Tibial nerve (tissue), 4 donors: ENCODE measurements around the gene DCBLD2. TPM values are rescaled to one million over a fixed set of nuclear protein-coding genes. Genes with fewer than 3 reads are reported as not detected.
A peak's percentile ranks its signal among the peaks of the same experiment; 100 is the strongest.

ENCODE experiments used
- DNase-seq, 2 donors: peaks; one replicate each; pipeline ENCODE4 v3.0.0-alpha.2; 2019; ENCODE audit warnings: low spot score in 2 of 2
- H3K27ac ChIP-seq, 4 donors: fragments of 200-600 bp; sonication (generic) in 3 of 4; one replicate each; pipeline ENCODE4 v1.5.1; 2017 to 2019; ENCODE audit warnings: mild to moderate bottlenecking in 1 of 4
- H3K27me3 ChIP-seq, 2 donors: fragments of 200-600 bp; sonication (generic) in 1 of 2; one replicate each; pipeline versions ENCODE4 v1.5.1 to v1.6.0; 2017 to 2019
- H3K36me3 ChIP-seq, 3 donors: fragments of 200-600 bp; sonication (generic); one replicate each; pipeline ENCODE4 v1.5.1; 2018 to 2019
- H3K4me1 ChIP-seq, 4 donors: fragments of 200-600 bp; sonication (generic) in 3 of 4; one replicate each; pipeline ENCODE4 v1.5.1; 2017 to 2019
- H3K4me3 ChIP-seq, 4 donors: fragments of 200-600 bp; sonication (generic) in 3 of 4; one replicate each; pipeline ENCODE4 v1.5.1; 2017 to 2019; ENCODE audit warnings: mild to moderate bottlenecking in 1 of 4, moderate library complexity in 1 of 4
- H3K9me3 ChIP-seq, 4 donors: fragments of 200-600 bp; sonication (generic) in 3 of 4; one replicate each; pipeline ENCODE4 v1.5.1; 2017 to 2019
- CTCF ChIP-seq, 5 experiments: fragments of 200-600 bp in 3 of 5; fragments of 450-650 bp in 2 of 5; sonication (generic) in 3 of 5; IDR thresholded peaks; one replicate each; pipeline ENCODE4 v1.5.1; 2016 to 2019; ENCODE audit warnings: antibody characterized with exemption in 5 of 5, mild to moderate bottlenecking in 3 of 5, moderate library complexity in 2 of 5
- EP300 ChIP-seq, 2 donors: sonication (generic); formaldehyde crosslinking; IDR thresholded peaks; one replicate each; pipeline ENCODE4 v1.6.1; 2017; ENCODE audit warnings: antibody characterized with exemption in 2 of 2, mild to moderate bottlenecking in 1 of 2
- POLR2A ChIP-seq, 2 donors: fragments of 450-650 bp; IDR thresholded peaks; one replicate each; pipeline ENCODE4 v1.6.1; 2017; ENCODE audit warnings: antibody characterized with exemption in 2 of 2, mild to moderate bottlenecking in 2 of 2, moderate library complexity in 2 of 2
- WGBS, 2 donors: methylation state at CpG; one replicate each; pipeline ENCODE4 v1.1.5; 2018; 5-methylcytosine and 5-hydroxymethylcytosine counted together
- total RNA-seq, 4 donors: library from RNA; depleted of rRNA; stranded (reverse); fragments of >200 nt; gene quantifications; one replicate each; pipeline ENCODE4 v1.1.0, GENCODE V29; 2016

The DCBLD2 gene
- total RNA-seq, 4 donors from 2014 or later, result 37.8 to 51.9 (median 43.6) TPM

- no peaks in the 10 kb centered on the region for H3K27me3 ChIP-seq
- no peaks in the 10 kb centered on the region for H3K4me1 ChIP-seq
- 81% methylated on average over 4 of the region's 4 CpGs for WGBS, 2 donors
- H3K4me3 ChIP-seq, result no peak overlapping the region
- peaks cover 0 to 31% (median 0%) of the 10 kb centered on the region in 3 donors for H3K36me3 ChIP-seq
- no peak for TF ChIP-seq POLR2A (IDR thresholded peaks at IDR 0.05)
- no peak for TF ChIP-seq EP300 (IDR thresholded peaks at IDR 0.05)
- TF ChIP-seq CTCF (IDR thresholded peaks at IDR 0.05), result no peak
- peak overlapping the region in 1 of 4 donors; percentile 47 for H3K27ac ChIP-seq
- H3K9me3 ChIP-seq, result no peaks in the 10 kb centered on the region
- no peak for DNase-seq
These were observed 103.6 kb downstream of the DCBLD2 start for GRCh38 chr3:98797905-98798304.

GRCh38 chr3:98796334-98796733, 105.2 kb downstream of the DCBLD2 start:
- Histone ChIP-seq H3K36me3 (peaks cover 0 to 27% (median 0%) of the 10 kb centered on the region in 3 donors), H3K4me1 (no peaks in the 10 kb centered on the region), H3K9me3 (no peaks in the 10 kb centered on the region), H3K4me3 (no peak overlapping the region), H3K27me3 (no peaks in the 10 kb centered on the region), H3K27ac (peak overlapping the region in 1 of 4 donors; percentile 30)
- TF ChIP-seq CTCF (IDR thresholded peaks at IDR 0.05), result no peak
- no peak for TF ChIP-seq EP300 (IDR thresholded peaks at IDR 0.05)
- no peak for TF ChIP-seq POLR2A (IDR thresholded peaks at IDR 0.05)
- WGBS, 2 donors, result 63 to 69% methylated on average over 5 of the region's 5 CpGs
- no peak for DNase-seq

- Histone ChIP-seq H3K4me3 (no peak overlapping the region), H3K36me3 (peaks cover 0 to 12% (median 0%) of the 10 kb centered on the region in 3 donors), H3K9me3 (no peaks in the 10 kb centered on the region), H3K27me3 (no peaks in the 10 kb centered on the region), H3K4me1 (no peaks in the 10 kb centered on the region), H3K27ac (no peak overlapping the region)
- TF ChIP-seq POLR2A (IDR thresholded peaks at IDR 0.05) (no peak), CTCF (IDR thresholded peaks at IDR 0.05) (no peak), EP300 (IDR thresholded peaks at IDR 0.05) (no peak)
- WGBS, 2 donors, result 57 to 59% methylated on average over 3 of the region's 3 CpGs
- DNase-seq, result no peak
These were observed 107.5 kb downstream of the DCBLD2 start for GRCh38 chr3:98793971-98794370.

- peaks cover 0 to 8% (median 0%) of the 10 kb centered on the region in 3 donors for H3K36me3 ChIP-seq
- DNase-seq, result no peak
- H3K9me3 ChIP-seq, result no peaks in the 10 kb centered on the region
- H3K4me3 ChIP-seq, result no peak overlapping the region
- H3K4me1 ChIP-seq, result peaks cover 0 to 22% (median 3%) of the 10 kb centered on the region in 4 donors
- H3K27ac ChIP-seq, result no peak overlapping the region
- TF ChIP-seq EP300 (IDR thresholded peaks at IDR 0.05), result no peak
- TF ChIP-seq CTCF (IDR thresholded peaks at IDR 0.05), result no peak
- no peak for TF ChIP-seq POLR2A (IDR thresholded peaks at IDR 0.05)
- H3K27me3 ChIP-seq, result no peaks in the 10 kb centered on the region
- WGBS, 2 donors, result 70 to 71% methylated on average over 7 of the region's 7 CpGs
These were observed 109.9 kb downstream of the DCBLD2 start for GRCh38 chr3:98791341-98792325.

- Histone ChIP-seq H3K9me3 (no peaks in the 10 kb centered on the region), H3K27ac (peak overlapping the region in 2 of 4 donors; percentile 4 to 76), H3K36me3 (no peaks in the 10 kb centered on the region), H3K4me1 (peaks cover 0 to 52% (median 6%) of the 10 kb centered on the region in 4 donors), H3K27me3 (no peaks in the 10 kb centered on the region), H3K4me3 (no peak overlapping the region)
- no peak for DNase-seq
- TF ChIP-seq CTCF (IDR thresholded peaks at IDR 0.05) (no peak), EP300 (IDR thresholded peaks at IDR 0.05) (no peak), POLR2A (IDR thresholded peaks at IDR 0.05) (no peak)
- 17 to 23% methylated on average over 2 of the region's 2 CpGs for WGBS, 2 donors
These were observed 112.8 kb downstream of the DCBLD2 start for GRCh38 chr3:98788651-98789050.
